Measurements from ENCODE around the gene OR6B3.

Gene OR6B3

GRCh38 chr2:240053173-240054155 lies at the start of gene OR6B3:
OR6B3 (minus strand) TSS chr2:240053521.
- DNase-seq (ENCODE audit: low read depth, low spot score), result no peak

- no peak for DNase-seq (ENCODE audit: low read depth, low spot score)
These were observed 45.0 kb upstream of the OR6B3 start for GRCh38 chr2:240098349-240098748.

GRCh38 chr2:240095556-240096523 lies 42.5 kb upstream of the OR6B3 start:
- peak; percentile 56 for DNase-seq (ENCODE audit: low read depth, low spot score)

GRCh38 chr2:240089306-240089705 lies 36.0 kb upstream of the OR6B3 start:
- no peak for DNase-seq (ENCODE audit: low read depth, low spot score)

GRCh38 chr2:240086563-240086962 lies 33.2 kb upstream of the OR6B3 start:
- no peak for DNase-seq (ENCODE audit: low read depth, low spot score)

- no peak for DNase-seq (ENCODE audit: low read depth, low spot score)
These were observed 25.3 kb upstream of the OR6B3 start for GRCh38 chr2:240078631-240079030.

- DNase-seq (ENCODE audit: low read depth, low spot score), result no peak
These were observed 24.1 kb upstream of the OR6B3 start for GRCh38 chr2:240077442-240077841.

- no peak for DNase-seq (ENCODE audit: low read depth, low spot score)
These were observed 21.2 kb upstream of the OR6B3 start for GRCh38 chr2:240074545-240074944.

- DNase-seq (ENCODE audit: low read depth, low spot score), result no peak
These were observed 17.6 kb upstream of the OR6B3 start for GRCh38 chr2:240070907-240071306.

GRCh38 chr2:240069829-240070228 lies 16.5 kb upstream of the OR6B3 start:
- DNase-seq (ENCODE audit: low read depth, low spot score), result no peak

- no peak for DNase-seq (ENCODE audit: low read depth, low spot score)
These were observed 14.9 kb upstream of the OR6B3 start for GRCh38 chr2:240068193-240068592.

- no peak for DNase-seq (ENCODE audit: low read depth, low spot score)
These were observed 13.2 kb upstream of the OR6B3 start for GRCh38 chr2:240066489-240066888.

- no peak for DNase-seq (ENCODE audit: low read depth, low spot score)
These were observed 11.6 kb upstream of the OR6B3 start for GRCh38 chr2:240064898-240065297.

- no peak for DNase-seq (ENCODE audit: low read depth, low spot score)
These were observed 7.8 kb upstream of the OR6B3 start for GRCh38 chr2:240060977-240061591.

- no peak for DNase-seq (ENCODE audit: low read depth, low spot score)
These were observed 3.4 kb upstream of the OR6B3 start for GRCh38 chr2:240056678-240057077.

GRCh38 chr2:240055177-240055917 lies 2.0 kb upstream of the OR6B3 start:
- no peak for DNase-seq (ENCODE audit: low read depth, low spot score)

GRCh38 chr2:240052524-240052923 lies 797 bp downstream of the OR6B3 start:
- DNase-seq (ENCODE audit: low read depth, low spot score), result no peak

- DNase-seq (ENCODE audit: low read depth, low spot score), result no peak
These were observed 1.6 kb downstream of the OR6B3 start for GRCh38 chr2:240051697-240052096.

- no peak for DNase-seq (ENCODE audit: low read depth, low spot score)
These were observed 3.0 kb downstream of the OR6B3 start for GRCh38 chr2:240050278-240050677.

- DNase-seq (ENCODE audit: low read depth, low spot score), result no peak
These were observed 5.1 kb downstream of the OR6B3 start for GRCh38 chr2:240048237-240048636.

GRCh38 chr2:240045098-240045497 lies 8.2 kb downstream of the OR6B3 start:
- DNase-seq (ENCODE audit: low read depth, low spot score), result no peak

Measured in ELF-1 (cell line).